Nephron progenitor cell (in vitro differentiated cells): Measurements from ENCODE around the gene ARID5B.

Experiments used
- DNase-seq: peaks from one replicate; pipeline ENCODE4 v3.0.0; 2021
- H3K27ac Mint-ChIP-seq: 2 replicates; pipeline ENCODE4 v1.8.0; 2021; ENCODE audit warnings: mild to moderate bottlenecking, moderate library complexity, mixed read lengths
- H3K27me3 Mint-ChIP-seq: 2 replicates; pipeline ENCODE4 v1.8.0; 2021; ENCODE audit warnings: mild to moderate bottlenecking, low read depth, mixed read lengths; ENCODE audit not compliant: poor library complexity
- H3K36me3 Mint-ChIP-seq: 2 replicates; pipeline ENCODE4 v1.8.0; 2021; ENCODE audit warnings: low read depth, mixed read lengths
- H3K4me1 Mint-ChIP-seq: 2 replicates; pipeline ENCODE4 v1.8.0; 2021; ENCODE audit warnings: mixed read lengths
- H3K4me3 Mint-ChIP-seq: 2 replicates; pipeline ENCODE4 v1.8.0; 2021; ENCODE audit warnings: mild to moderate bottlenecking, moderate library complexity, mixed read lengths
- H3K9me3 Mint-ChIP-seq: 2 replicates; pipeline ENCODE4 v1.8.0; 2021; ENCODE audit warnings: mild to moderate bottlenecking, moderate library complexity, mixed read lengths
- CTCF ChIP-seq: fragments of 200-600 bp; sonication (generic); IDR thresholded peaks from 2 replicates; pipeline ENCODE4 v1.5.0; 2021; ENCODE audit warnings: antibody characterized with exemption

ARID5B gene

GRCh38 chr10:62130948-62131347 lies 229.4 kb downstream of the ARID5B start:
- H3K27ac Mint-ChIP-seq = no peak overlapping the region
- H3K27me3 Mint-ChIP-seq = no peaks in the 10 kb centered on the region
- TF ChIP-seq CTCF = no peak
- H3K4me3 Mint-ChIP-seq = no peak overlapping the region
- no peaks in the 10 kb centered on the region for H3K4me1 Mint-ChIP-seq
- H3K36me3 Mint-ChIP-seq = no peaks in the 10 kb centered on the region
- DNase-seq = no peak
- peaks cover 16% of the 10 kb centered on the region for H3K9me3 Mint-ChIP-seq

GRCh38 chr10:62131724-62132123 lies 230.2 kb downstream of the ARID5B start:
- Mint-ChIP-seq H3K4me1 (no peaks in the 10 kb centered on the region), H3K36me3 (no peaks in the 10 kb centered on the region), H3K27me3 (no peaks in the 10 kb centered on the region), H3K9me3 (peaks cover 14% of the 10 kb centered on the region), H3K4me3 (no peak overlapping the region), H3K27ac (no peak overlapping the region)
- no peak for DNase-seq
- no peak for TF ChIP-seq CTCF

GRCh38 chr10:62133618-62134017 lies 232.1 kb downstream of the ARID5B start:
- no peak overlapping the region for H3K4me3 Mint-ChIP-seq
- DNase-seq = no peak
- H3K27me3 Mint-ChIP-seq = no peaks in the 10 kb centered on the region

GRCh38 chr10:62136931-62137330 lies 235.4 kb downstream of the ARID5B start:
- Mint-ChIP-seq H3K9me3 (peaks cover 24% of the 10 kb centered on the region), H3K36me3 (peaks cover 4% of the 10 kb centered on the region), H3K27me3 (no peaks in the 10 kb centered on the region), H3K4me3 (no peak overlapping the region), H3K4me1 (no peaks in the 10 kb centered on the region), H3K27ac (no peak overlapping the region)
- no peak for TF ChIP-seq CTCF
- DNase-seq = no peak

More at GRCh38 chr10:62133618-62134017, 232.1 kb downstream of the ARID5B start:
- no peak for TF ChIP-seq CTCF
- Mint-ChIP-seq H3K27ac (no peak overlapping the region), H3K4me1 (no peaks in the 10 kb centered on the region), H3K9me3 (peaks cover 20% of the 10 kb centered on the region), H3K36me3 (no peaks in the 10 kb centered on the region)
